ENCODE measurements around the gene TMEM51. TPM values are rescaled to one million over a fixed set of nuclear protein-coding genes. Genes with fewer than 3 reads are reported as not detected.
A peak's percentile ranks its signal among the peaks of the same experiment; 100 is the strongest.

Gene TMEM51
- total RNA-seq, 2 experiments from 2014 or later, result 0.18 to 0.23 TPM

DNA sequence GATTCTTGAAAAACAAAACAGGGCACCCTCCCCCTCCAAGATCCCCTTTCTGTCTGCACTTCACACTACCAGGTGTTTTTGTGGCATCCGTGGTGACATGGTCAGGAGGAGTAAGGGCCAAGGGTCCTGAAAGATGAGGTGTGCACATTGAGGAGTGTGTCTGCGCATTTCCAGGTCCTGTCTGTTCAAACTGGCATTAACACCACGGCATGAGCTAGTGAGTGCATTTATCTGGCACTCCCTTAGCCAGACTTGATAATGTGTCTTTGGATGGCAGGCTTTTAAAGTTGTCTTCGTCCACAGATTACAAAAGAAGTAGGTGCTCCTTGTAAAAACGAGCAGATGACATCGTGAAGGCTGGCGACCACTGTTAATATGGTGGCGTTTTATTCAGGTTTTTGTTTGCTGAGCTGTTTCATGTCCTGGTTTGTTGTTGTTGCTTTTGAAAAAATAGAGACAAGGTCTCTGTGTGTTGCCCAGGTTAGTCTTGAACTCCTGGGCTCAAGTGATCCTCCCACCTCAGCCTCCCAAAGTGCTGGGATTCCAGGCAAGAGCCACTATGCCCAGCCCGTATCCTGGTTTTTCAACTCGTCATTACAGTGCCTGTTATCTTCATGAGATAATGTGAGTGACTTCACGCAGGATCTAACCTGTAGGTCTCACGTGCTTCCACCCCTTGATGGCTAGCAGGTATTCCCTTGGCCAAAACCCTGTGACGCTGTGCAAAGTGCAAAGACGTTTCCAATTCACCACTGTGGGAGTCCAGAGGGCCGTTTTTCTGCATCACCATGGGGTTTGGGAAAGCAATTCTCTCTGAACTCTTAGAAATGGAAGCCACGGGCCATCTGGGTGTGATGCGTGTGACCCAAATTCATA lies 4.2 kb downstream of the TMEM51 start:
- no peak for DNase-seq
- Mint-ChIP-seq H3K36me3 (ENCODE audit: low read depth) (no peaks in the 10 kb centered on the region), H3K27me3 (ENCODE audit: low read depth) (peaks cover 25% of the 10 kb centered on the region), H3K9me3 (ENCODE audit: insufficient read depth) (no peaks in the 10 kb centered on the region), H3K27ac (no peak overlapping the region), H3K4me3 (no peak overlapping the region), H3K4me1 (ENCODE audit: low read depth) (peaks cover 42% of the 10 kb centered on the region)
- no peak for ATAC-seq
- ChIA-PET CTCF (interaction anchor here (1.1 to 2.1 kb wide), 2 partner anchors 116 to 146 kb away, joined by 3 to 12 read pairs; no protein-coding TSS in a partner anchor), POLR2A (no interaction called here)

DNA sequence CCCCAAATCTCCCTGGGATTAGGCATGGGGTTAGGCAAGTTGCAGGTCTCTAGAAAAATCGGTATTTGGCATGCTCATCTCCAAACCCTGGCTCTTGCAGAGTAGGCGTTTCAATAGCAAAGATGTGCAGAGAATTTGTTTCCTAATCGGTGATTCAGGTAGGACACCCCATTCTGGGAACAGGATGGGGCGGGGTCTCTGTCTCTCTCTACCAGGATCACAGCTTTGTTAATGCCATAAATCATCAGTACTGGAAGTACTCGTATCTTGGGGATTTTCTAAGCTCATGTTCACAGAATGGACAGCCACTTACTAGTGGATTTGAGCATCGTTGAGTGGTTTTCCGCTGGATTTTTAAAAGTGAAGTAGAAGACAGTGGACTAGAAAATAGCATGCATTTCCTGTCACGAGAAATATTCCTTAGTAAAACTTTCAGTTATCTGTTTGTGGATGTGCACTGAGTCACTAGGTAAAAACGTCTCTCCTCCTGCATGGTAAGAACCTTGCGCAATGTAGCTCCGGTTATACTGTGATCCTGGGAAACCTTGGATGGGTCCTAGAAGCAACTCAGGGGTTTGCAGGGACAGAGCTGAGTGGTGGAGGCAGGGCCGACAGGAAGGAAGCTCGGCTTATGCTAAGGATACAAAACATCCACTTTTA lies 5.1 kb downstream of the TMEM51 start:
- H3K4me1 Mint-ChIP-seq (ENCODE audit: low read depth), result peaks cover 41% of the 10 kb centered on the region
- CTCF ChIA-PET, result no interaction called here
- no peak overlapping the region for H3K27ac Mint-ChIP-seq
- POLR2A ChIA-PET, result no interaction called here
- H3K36me3 Mint-ChIP-seq (ENCODE audit: low read depth), result no peaks in the 10 kb centered on the region
- DNase-seq (no peak), ATAC-seq (no peak)
- H3K4me3 Mint-ChIP-seq, result no peak overlapping the region
- H3K27me3 Mint-ChIP-seq (ENCODE audit: low read depth), result peaks cover 25% of the 10 kb centered on the region
- H3K9me3 Mint-ChIP-seq (ENCODE audit: insufficient read depth), result no peaks in the 10 kb centered on the region

DNA sequence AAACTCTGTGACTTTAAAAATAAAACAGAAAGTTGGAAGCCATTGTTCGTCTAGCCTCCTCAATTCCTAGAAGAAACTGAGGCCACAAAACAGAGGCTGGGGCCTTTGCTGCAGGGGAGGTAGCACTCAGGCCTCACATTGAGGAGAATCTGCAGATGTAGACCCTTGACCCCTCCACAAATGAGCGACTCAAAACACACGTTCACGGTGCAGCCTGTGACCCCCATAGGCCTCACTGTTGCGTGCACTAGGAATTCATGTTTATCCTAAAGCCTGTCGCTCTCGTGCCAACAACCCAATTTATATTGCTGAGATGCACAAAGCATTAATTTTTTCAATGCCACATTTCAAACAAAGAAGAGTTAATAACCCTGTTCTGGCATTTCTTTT lies 5.6 kb downstream of the TMEM51 start:
- Mint-ChIP-seq H3K4me1 (ENCODE audit: low read depth) (peaks cover 40% of the 10 kb centered on the region), H3K27me3 (ENCODE audit: low read depth) (peaks cover 26% of the 10 kb centered on the region), H3K36me3 (ENCODE audit: low read depth) (no peaks in the 10 kb centered on the region), H3K4me3 (no peak overlapping the region), H3K27ac (no peak overlapping the region), H3K9me3 (ENCODE audit: insufficient read depth) (no peaks in the 10 kb centered on the region)
- ATAC-seq (no peak), DNase-seq (no peak)
- ChIA-PET CTCF (no interaction called here), POLR2A (no interaction called here)

DNA sequence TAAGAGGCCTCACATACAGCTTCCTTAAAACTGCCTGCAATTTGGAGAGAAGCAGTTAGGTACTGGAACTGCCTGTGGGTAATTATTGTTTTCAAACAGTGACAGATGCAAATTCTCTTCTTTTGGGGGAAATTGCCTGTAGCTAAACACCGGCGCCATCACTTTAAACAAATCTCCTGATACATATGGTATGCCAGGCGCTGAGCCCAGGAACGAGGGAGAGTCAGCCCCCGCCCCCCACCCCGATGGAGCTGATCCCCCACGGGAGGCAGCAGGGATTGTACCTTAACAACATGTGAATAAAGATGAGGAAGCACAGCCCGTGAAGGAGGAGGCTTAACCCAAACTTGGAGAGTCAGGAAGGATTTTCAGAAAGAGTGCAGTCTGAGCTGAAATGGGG lies 7.1 kb downstream of the TMEM51 start:
- no peak for ATAC-seq
- H3K27ac Mint-ChIP-seq, result no peak overlapping the region
- no peaks in the 10 kb centered on the region for H3K36me3 Mint-ChIP-seq (ENCODE audit: low read depth)
- POLR2A ChIA-PET, result no interaction called here
- no peaks in the 10 kb centered on the region for H3K9me3 Mint-ChIP-seq (ENCODE audit: insufficient read depth)
- H3K4me3 Mint-ChIP-seq, result no peak overlapping the region
- CTCF ChIA-PET, result no interaction called here
- H3K27me3 Mint-ChIP-seq (ENCODE audit: low read depth), result peaks cover 20% of the 10 kb centered on the region
- H3K4me1 Mint-ChIP-seq (ENCODE audit: low read depth), result peaks cover 32% of the 10 kb centered on the region
- no peak for DNase-seq

DNA sequence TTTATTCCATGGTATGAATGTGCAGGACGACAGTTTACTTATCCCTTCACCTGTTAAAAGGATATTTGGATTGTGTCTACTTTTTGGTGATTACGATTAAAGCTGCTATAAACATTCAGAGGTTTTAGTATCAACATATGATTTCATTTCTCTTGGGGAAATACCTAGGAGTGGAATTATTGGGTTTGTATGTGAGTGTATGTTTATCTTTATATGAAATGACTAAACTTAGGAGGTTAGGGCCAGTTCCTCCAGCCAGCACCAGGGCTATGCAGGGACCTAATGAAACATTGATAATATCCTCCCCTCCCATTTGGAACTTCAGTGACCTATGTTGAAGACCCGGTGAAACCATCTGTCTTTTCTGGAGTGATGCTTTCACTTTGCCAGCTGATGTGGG lies 13.8 kb downstream of the TMEM51 start:
- no peaks in the 10 kb centered on the region for H3K9me3 Mint-ChIP-seq (ENCODE audit: insufficient read depth)
- H3K4me1 Mint-ChIP-seq (ENCODE audit: low read depth), result peaks cover 9% of the 10 kb centered on the region
- no peak overlapping the region for H3K4me3 Mint-ChIP-seq
- CTCF ChIA-PET, result no interaction called here
- no peaks in the 10 kb centered on the region for H3K36me3 Mint-ChIP-seq (ENCODE audit: low read depth)
- no peak overlapping the region for H3K27ac Mint-ChIP-seq
- peaks cover 34% of the 10 kb centered on the region for H3K27me3 Mint-ChIP-seq (ENCODE audit: low read depth)
- DNase-seq (no peak), ATAC-seq (no peak)
- POLR2A ChIA-PET, result no interaction called here

DNA sequence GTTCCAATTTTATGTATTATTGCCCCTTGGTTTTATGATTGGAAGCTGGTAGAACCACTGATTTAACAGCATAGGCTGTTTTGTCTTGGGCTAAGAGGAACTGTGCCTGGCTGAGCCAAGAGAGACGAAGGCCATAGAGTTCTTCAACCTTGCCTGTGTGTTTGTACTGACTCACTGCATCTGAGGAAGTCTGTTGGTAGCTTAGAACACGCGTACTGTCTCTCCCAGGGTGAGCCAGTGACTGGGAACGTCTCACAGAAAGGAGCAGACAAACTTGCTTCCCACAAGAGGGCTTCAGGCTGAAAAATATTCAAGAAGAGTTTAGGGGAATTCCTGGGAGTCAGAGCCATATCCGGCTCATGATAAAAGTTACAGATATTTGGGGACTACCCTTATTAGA lies 14.9 kb downstream of the TMEM51 start:
- Mint-ChIP-seq H3K36me3 (ENCODE audit: low read depth) (no peaks in the 10 kb centered on the region), H3K27me3 (ENCODE audit: low read depth) (peaks cover 30% of the 10 kb centered on the region), H3K27ac (no peak overlapping the region), H3K4me1 (ENCODE audit: low read depth) (peaks cover 13% of the 10 kb centered on the region), H3K4me3 (no peak overlapping the region), H3K9me3 (ENCODE audit: insufficient read depth) (no peaks in the 10 kb centered on the region)
- POLR2A ChIA-PET, result interaction anchor here (0.6 kb wide), 3 partner anchors 139 to 1903 kb away, joined by 3 to 4 read pairs (median 3); no protein-coding TSS in a partner anchor
- CTCF ChIA-PET, result interaction anchor here (1.2 to 1.8 kb wide), 2 partner anchors 40 to 103 kb away, joined by 3 to 6 read pairs; no protein-coding TSS in a partner anchor
- no peak for ATAC-seq
- no peak for DNase-seq

DNA sequence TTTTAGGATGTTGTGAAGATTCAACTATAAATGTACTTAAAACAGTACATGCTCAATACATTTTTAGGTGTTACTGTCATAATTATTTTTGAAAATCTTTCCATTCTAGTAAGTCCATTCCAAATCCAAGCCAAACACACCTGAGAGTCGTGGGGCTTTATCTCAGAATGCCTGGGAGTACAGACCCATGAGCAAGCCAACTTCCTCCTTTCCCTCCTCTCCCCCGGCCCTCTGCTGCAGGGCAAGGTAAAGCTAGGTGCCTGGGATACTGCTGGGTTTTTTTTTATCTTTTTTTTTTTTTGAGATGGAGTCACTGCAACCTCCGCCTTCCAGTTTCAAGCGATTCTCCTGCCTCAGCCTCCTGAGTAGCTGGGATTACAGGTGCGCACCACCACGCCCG lies 16.5 kb downstream of the TMEM51 start:
- peaks cover 17% of the 10 kb centered on the region for H3K4me1 Mint-ChIP-seq (ENCODE audit: low read depth)
- POLR2A ChIA-PET, result no interaction called here
- H3K4me3 Mint-ChIP-seq, result no peak overlapping the region
- DNase-seq (no peak), ATAC-seq (no peak)
- CTCF ChIA-PET, result no interaction called here
- no peak overlapping the region for H3K27ac Mint-ChIP-seq
- H3K9me3 Mint-ChIP-seq (ENCODE audit: insufficient read depth), result no peaks in the 10 kb centered on the region
- H3K36me3 Mint-ChIP-seq (ENCODE audit: low read depth), result no peaks in the 10 kb centered on the region
- H3K27me3 Mint-ChIP-seq (ENCODE audit: low read depth), result peaks cover 29% of the 10 kb centered on the region

DNA sequence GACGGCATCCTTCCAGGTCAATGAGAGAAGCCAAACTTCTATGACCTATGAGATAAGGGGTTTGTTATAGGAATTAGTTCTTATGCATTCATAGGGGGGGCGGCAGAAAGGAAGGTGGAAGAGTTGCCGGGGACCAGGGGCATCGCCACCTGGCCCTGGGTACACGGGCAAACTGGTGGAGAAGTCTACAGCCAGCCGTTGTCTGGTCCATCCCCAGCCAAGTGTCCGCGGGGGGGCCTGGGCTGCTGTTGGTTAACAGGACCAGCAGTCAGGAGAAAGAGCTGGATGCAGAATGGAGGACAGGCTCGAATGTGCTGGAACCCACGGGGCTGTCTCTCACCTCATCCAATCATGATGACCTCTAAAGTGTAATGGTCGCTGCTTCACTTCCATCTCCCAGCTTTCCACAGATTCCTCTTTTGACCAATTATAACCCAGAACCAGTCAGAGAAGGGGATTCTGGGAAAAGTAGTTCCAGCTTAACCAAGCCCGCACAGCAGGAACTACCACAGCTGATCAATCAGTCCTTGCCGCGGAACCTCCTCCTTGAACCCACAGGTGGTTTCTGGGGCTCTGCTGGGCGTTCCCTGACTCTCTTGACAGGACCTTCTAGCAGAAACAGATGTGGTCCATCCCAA lies 17.8 kb downstream of the TMEM51 start:
- ChIA-PET CTCF (no interaction called here), POLR2A (no interaction called here)
- DNase-seq (no peak), ATAC-seq (no peak)
- Mint-ChIP-seq H3K36me3 (ENCODE audit: low read depth) (no peaks in the 10 kb centered on the region), H3K27ac (no peak overlapping the region), H3K9me3 (ENCODE audit: insufficient read depth) (no peaks in the 10 kb centered on the region), H3K4me3 (no peak overlapping the region), H3K27me3 (ENCODE audit: low read depth) (peaks cover 30% of the 10 kb centered on the region), H3K4me1 (ENCODE audit: low read depth) (peaks cover 17% of the 10 kb centered on the region)

DNA sequence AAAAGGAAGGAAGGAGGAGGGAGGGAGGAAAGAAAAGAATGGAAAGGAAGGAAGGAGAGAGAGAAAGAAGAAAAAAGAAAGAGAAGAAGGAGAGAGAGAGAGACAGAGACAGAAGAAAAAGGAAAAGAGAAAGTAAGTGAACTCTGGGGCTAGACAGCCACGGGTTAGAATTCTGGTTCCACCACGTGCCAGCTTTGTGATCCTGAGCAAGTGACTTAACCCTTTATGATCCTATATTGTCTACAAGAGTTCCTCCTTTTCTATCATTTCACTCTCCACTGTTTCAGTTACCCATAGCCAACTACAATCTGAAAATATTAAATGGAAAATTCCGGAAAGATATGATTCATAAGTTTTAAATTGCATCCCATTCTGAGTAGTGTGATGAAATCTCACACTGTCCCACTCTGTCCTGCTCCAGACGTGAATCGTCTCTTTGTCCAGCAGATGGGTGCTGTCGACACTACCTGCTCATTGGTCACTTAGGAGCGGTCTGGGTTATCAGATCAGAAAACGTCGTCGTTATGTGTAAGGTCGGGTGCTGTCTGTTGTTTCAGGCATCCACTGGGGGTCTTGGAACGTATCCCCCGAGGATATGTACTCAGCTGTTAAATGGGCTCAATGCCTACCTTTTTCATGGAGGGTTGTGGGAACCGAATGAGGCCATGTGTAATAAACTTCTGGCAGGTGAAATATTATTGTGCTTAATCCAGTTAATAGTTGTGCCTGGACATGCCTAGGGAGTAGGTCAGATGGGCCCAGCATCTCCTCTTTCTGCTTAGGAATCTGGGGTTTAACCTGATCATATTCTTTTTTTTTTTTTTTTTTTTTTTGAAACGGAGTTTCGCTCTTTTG lies 19.1 kb downstream of the TMEM51 start:
- ATAC-seq, result no peak
- peaks cover 17% of the 10 kb centered on the region for H3K4me1 Mint-ChIP-seq (ENCODE audit: low read depth)
- H3K27me3 Mint-ChIP-seq (ENCODE audit: low read depth), result peaks cover 36% of the 10 kb centered on the region
- DNase-seq, result no peak
- H3K27ac Mint-ChIP-seq, result no peak overlapping the region
- ChIA-PET CTCF (no interaction called here), POLR2A (interaction anchor here (0.5 kb wide), 1 partner anchor 33 kb away, joined by 3 read pairs; no protein-coding TSS in a partner anchor)
- no peaks in the 10 kb centered on the region for H3K9me3 Mint-ChIP-seq (ENCODE audit: insufficient read depth)
- H3K4me3 Mint-ChIP-seq, result no peak overlapping the region
- no peaks in the 10 kb centered on the region for H3K36me3 Mint-ChIP-seq (ENCODE audit: low read depth)

DNA sequence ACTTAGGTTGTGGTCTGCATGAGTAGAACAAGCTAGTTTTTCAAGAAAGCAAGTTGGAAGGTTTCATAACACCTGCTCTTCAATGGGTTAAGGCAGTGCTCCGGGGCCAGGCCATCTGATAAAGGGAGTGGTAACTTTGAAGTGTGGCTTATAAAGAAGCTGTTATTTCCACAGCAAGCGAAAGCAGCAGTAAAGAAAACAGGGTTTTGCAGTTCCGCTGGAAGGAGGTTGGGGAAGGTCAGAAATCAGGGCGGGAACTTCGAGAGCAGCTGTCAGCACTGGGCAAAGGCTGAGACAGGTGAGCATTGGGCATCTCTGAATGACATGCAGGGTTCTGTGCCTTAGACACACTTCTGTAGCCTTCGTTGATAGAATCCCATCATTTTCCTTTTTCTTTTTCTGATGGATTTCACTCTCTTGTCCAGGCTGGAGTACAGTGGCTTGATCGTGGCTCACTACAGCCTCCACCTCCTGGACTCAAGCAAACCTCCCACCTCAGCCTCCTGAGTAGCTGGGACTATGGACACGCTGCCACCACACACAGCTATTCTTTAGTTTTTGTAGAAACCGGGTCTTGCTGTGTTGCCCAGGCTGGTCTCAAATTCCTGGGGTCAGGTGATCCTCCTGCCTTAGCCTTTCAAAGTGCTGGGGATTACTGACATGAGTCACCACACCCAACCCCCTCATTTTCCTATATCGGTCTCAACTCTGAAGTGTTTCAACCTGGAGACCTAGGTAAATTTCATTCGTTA lies 20.5 kb downstream of the TMEM51 start:
- ChIA-PET POLR2A (no interaction called here), CTCF (interaction anchor here (1.2 kb wide), 1 partner anchor 45 kb away, joined by 4 read pairs; no protein-coding TSS in a partner anchor)
- H3K36me3 Mint-ChIP-seq (ENCODE audit: low read depth), result no peaks in the 10 kb centered on the region
- H3K9me3 Mint-ChIP-seq (ENCODE audit: insufficient read depth), result no peaks in the 10 kb centered on the region
- ATAC-seq (peak; percentile 27), DNase-seq (no peak)
- peaks cover 17% of the 10 kb centered on the region for H3K4me1 Mint-ChIP-seq (ENCODE audit: low read depth)
- peaks cover 32% of the 10 kb centered on the region for H3K27me3 Mint-ChIP-seq (ENCODE audit: low read depth)
- no peak overlapping the region for H3K4me3 Mint-ChIP-seq
- H3K27ac Mint-ChIP-seq, result no peak overlapping the region

DNA sequence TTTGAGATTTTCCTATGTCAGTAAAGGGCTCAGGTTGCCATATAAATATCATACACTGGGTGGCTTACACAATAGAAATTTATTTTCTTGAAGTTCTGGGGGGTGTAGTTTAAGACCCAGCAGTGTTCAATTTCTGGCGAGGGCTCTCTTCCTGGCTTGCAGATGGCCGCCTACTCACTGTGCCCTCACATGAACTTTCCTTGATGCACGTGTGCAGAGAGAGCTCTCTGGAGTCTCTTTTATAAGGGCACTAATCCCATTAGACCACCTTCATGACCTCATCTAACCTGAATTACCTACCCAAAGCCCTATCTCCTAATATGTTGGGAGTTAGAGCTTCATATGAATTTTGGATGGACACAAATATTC lies 21.1 kb downstream of the TMEM51 start:
- Mint-ChIP-seq H3K27ac (no peak overlapping the region), H3K36me3 (ENCODE audit: low read depth) (no peaks in the 10 kb centered on the region), H3K9me3 (ENCODE audit: insufficient read depth) (no peaks in the 10 kb centered on the region), H3K4me3 (no peak overlapping the region), H3K27me3 (ENCODE audit: low read depth) (peaks cover 29% of the 10 kb centered on the region), H3K4me1 (ENCODE audit: low read depth) (peaks cover 17% of the 10 kb centered on the region)
- ChIA-PET POLR2A (no interaction called here), CTCF (no interaction called here)
- ATAC-seq (no peak), DNase-seq (no peak)

Measured in activated CD8-positive, alpha-beta T cell treated with anti-CD3 and anti-CD28 coated beads, Interleukin-2, amount 10 ng/mL, durations not matched to agents 7 days and 5 days (primary cell).